ENCODE data around the gene WNT5B. TPM values are rescaled to one million over a fixed set of nuclear protein-coding genes. Genes with fewer than 3 reads are reported as not detected.

WNT5B gene
- total and polyA plus RNA-seq, 2 donors (not counting 1 experiment from before 2014, with no cell fraction given) = 0.33 to 0.57 TPM

DNA sequence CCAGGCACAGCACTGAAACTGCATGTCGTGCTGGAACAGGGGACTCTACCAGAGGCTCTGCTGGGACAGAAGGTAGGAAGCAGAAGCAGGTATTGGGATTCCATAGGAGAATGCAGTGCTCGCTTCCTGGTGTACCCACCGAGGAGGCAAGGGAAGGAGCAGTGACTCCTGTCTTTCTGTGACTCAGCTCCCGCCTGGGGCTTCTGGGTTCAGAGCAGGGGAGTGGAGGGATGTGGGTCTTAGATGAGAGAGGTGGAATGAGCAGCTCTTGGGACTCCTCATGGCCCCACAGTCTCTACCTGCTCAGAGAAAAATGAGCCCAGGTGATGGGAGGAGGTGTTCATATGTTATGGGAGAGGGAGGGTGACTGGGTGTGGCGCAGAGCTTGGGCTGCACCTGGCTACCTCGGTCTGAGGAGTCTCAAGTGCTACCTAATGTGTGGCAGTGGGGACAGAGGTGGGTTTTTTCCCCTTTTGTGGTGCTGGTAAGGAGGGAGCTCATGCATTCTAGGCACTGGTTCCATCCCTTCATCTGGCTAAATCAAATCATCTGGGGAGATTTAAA is 26.3 kb downstream of the WNT5B start:
- H3K27ac ChIP-seq (ENCODE audit: low read length in 2 of 2) = no peak overlapping the region
- H3K9ac ChIP-seq (ENCODE audit: low read length) = no peak overlapping the region
- H3K79me2 ChIP-seq (ENCODE audit: control insufficient read depth, insufficient read depth, low read length) = no peaks in the 10 kb centered on the region
- ATAC-seq (ENCODE audit: low read depth) (no peak), DNase-seq (no peak)
- no peak overlapping the region for H3K27ac Mint-ChIP-seq
- ChIA-PET POLR2A (no interaction called here), CTCF (interaction anchor here (0.6 to 17.6 kb wide), 9 partner anchors 13 to 537 kb away, joined by 3 to 620 read pairs (median 3); partner anchors contain the start of gene ADIPOR2)
- H4K20me1 ChIP-seq (ENCODE audit: control insufficient read depth, insufficient read depth, low read length, poor library complexity, severe bottlenecking) = no peaks in the 10 kb centered on the region
- intact Hi-C loops (cut with micrococcal nuclease) = loop anchor here (10.0 kb wide), 1 partner anchor 1129 kb away; no protein-coding TSS in a partner anchor
- H3K4me3 Mint-ChIP-seq = no peak overlapping the region
- 89% methylated on average over 5 of the region's 6 CpGs for WGBS (ENCODE audit: insufficient coverage)
- no peak overlapping the region for H3K4me3 ChIP-seq (ENCODE audit: control extremely low read depth in 1 of 5, extremely low read depth in 1 of 5, insufficient read depth in 1 of 5, low read depth in 2 of 5, low read length in 4 of 5)
- no peaks in the 10 kb centered on the region for H3K9me3 ChIP-seq (ENCODE audit: control extremely low read depth in 1 of 3, control insufficient read depth in 2 of 3, insufficient read depth in 1 of 3, low read length in 2 of 3)
- H3K4me2 ChIP-seq (replicated peaks; ENCODE audit: low read depth, low read length, poor library complexity, severe bottlenecking) = no peak overlapping the region
- H2AFZ ChIP-seq (ENCODE audit: insufficient read depth, low read depth, low read length, poor library complexity, severe bottlenecking) = no peak overlapping the region
- H3K9me3 Mint-ChIP-seq (ENCODE audit: insufficient read depth) = no peaks in the 10 kb centered on the region
- no peaks in the 10 kb centered on the region for H3K27me3 ChIP-seq (replicated peaks in 1 of 4; ENCODE audit: control extremely low read depth in 1 of 4, control insufficient read depth in 3 of 4, insufficient read depth in 4 of 4, low read length in 3 of 4)
- H3K36me3 ChIP-seq (replicated peaks in 1 of 2; ENCODE audit: control extremely low read depth in 1 of 2, control insufficient read depth in 1 of 2, extremely low read depth in 1 of 2, insufficient read depth in 2 of 2, low read length in 1 of 2) = no peaks in the 10 kb centered on the region
- TF ChIP-seq, protein P1, sequence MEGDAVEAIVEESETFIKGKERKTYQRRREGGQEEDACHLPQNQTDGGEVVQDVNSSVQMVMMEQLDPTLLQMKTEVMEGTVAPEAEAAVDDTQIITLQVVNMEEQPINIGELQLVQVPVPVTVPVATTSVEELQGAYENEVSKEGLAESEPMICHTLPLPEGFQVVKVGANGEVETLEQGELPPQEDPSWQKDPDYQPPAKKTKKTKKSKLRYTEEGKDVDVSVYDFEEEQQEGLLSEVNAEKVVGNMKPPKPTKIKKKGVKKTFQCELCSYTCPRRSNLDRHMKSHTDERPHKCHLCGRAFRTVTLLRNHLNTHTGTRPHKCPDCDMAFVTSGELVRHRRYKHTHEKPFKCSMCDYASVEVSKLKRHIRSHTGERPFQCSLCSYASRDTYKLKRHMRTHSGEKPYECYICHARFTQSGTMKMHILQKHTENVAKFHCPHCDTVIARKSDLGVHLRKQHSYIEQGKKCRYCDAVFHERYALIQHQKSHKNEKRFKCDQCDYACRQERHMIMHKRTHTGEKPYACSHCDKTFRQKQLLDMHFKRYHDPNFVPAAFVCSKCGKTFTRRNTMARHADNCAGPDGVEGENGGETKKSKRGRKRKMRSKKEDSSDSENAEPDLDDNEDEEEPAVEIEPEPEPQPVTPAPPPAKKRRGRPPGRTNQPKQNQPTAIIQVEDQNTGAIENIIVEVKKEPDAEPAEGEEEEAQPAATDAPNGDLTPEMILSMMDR (IDR thresholded peaks at IDR 0.05) = no peak
- no peak for TF ChIP-seq EZH2 (IDR thresholded peaks at IDR 0.05; ENCODE audit: borderline replicate concordance, insufficient read depth, low read depth, low read length, poor library complexity, severe bottlenecking)
- peaks cover 10% of the 10 kb centered on the region for H3K27me3 Mint-ChIP-seq
- peaks cover 5% of the 10 kb centered on the region for H3K4me1 Mint-ChIP-seq
- peaks cover 0 to 4% of the 10 kb centered on the region in 2 donors for H3K4me1 ChIP-seq (ENCODE audit: control insufficient read depth in 2 of 2, insufficient read depth in 2 of 2, low read length in 2 of 2)

DNA sequence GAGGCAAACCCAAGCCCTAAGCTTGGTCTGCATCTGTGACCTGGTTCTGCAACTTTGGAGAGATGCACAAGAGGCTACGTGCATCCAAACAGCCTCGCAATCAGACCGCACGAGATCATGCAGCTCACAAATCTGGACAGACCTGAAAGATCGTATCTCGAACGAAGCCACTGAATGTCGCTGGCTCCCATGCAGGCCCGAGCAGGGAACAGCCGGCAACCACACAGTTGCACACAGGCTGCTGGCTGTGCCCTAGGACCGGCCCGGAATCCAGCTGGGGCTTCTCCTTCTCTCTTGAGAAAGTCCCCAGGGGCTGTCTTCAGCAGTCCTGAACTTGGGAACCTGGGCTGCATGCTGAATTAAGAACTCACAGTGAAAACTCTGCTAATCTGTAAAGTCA is 27.9 kb downstream of the WNT5B start:
- WGBS (ENCODE audit: insufficient coverage) = 93% methylated on average over 12 of the region's 12 CpGs
- Histone ChIP-seq H3K27me3 (replicated peaks in 1 of 4; ENCODE audit: control extremely low read depth in 1 of 4, control insufficient read depth in 3 of 4, insufficient read depth in 4 of 4, low read length in 3 of 4) (no peaks in the 10 kb centered on the region), H3K27ac (ENCODE audit: low read length in 2 of 2) (no peak overlapping the region), H3K4me2 (replicated peaks; ENCODE audit: low read depth, low read length, poor library complexity, severe bottlenecking) (no peak overlapping the region), H3K79me2 (ENCODE audit: control insufficient read depth, insufficient read depth, low read length) (no peaks in the 10 kb centered on the region), H3K9ac (ENCODE audit: low read length) (no peak overlapping the region), H3K36me3 (replicated peaks in 1 of 2; ENCODE audit: control extremely low read depth in 1 of 2, control insufficient read depth in 1 of 2, extremely low read depth in 1 of 2, insufficient read depth in 2 of 2, low read length in 1 of 2) (no peaks in the 10 kb centered on the region), H3K9me3 (ENCODE audit: control extremely low read depth in 1 of 3, control insufficient read depth in 2 of 3, insufficient read depth in 1 of 3, low read length in 2 of 3) (no peaks in the 10 kb centered on the region), H2AFZ (ENCODE audit: insufficient read depth, low read depth, low read length, poor library complexity, severe bottlenecking) (no peak overlapping the region), H3K4me3 (ENCODE audit: control extremely low read depth in 1 of 5, extremely low read depth in 1 of 5, insufficient read depth in 1 of 5, low read depth in 2 of 5, low read length in 4 of 5) (no peak overlapping the region), H4K20me1 (ENCODE audit: control insufficient read depth, insufficient read depth, low read length, poor library complexity, severe bottlenecking) (no peaks in the 10 kb centered on the region), H3K4me1 (ENCODE audit: control insufficient read depth in 2 of 2, insufficient read depth in 2 of 2, low read length in 2 of 2) (peaks cover 0 to 4% of the 10 kb centered on the region in 2 donors)
- ChIA-PET CTCF (interaction anchor here (0.8 to 17.6 kb wide), 5 partner anchors 8 to 283 kb away, joined by 3 to 620 read pairs (median 23); partner anchors contain the start of gene ADIPOR2), POLR2A (no interaction called here)
- ATAC-seq (ENCODE audit: low read depth) (no peak), DNase-seq (no peak)
- intact Hi-C loops (cut with micrococcal nuclease) = loop anchor here (10.0 kb wide), 1 partner anchor 1128 kb away; no protein-coding TSS in a partner anchor
- H3K27me3 Mint-ChIP-seq = no peaks in the 10 kb centered on the region
- TF ChIP-seq, protein P1 (IDR thresholded peaks at IDR 0.05) = no peak
- TF ChIP-seq EZH2 (IDR thresholded peaks at IDR 0.05; ENCODE audit: borderline replicate concordance, insufficient read depth, low read depth, low read length, poor library complexity, severe bottlenecking) = no peak
- no peak overlapping the region for H3K27ac Mint-ChIP-seq
- H3K9me3 Mint-ChIP-seq (ENCODE audit: insufficient read depth) = no peaks in the 10 kb centered on the region
- H3K4me3 Mint-ChIP-seq = no peak overlapping the region
- H3K4me1 Mint-ChIP-seq = peaks cover 11% of the 10 kb centered on the region
